Measurements from ENCODE around the gene TMEM52B. TPM values are rescaled to one million over a fixed set of nuclear protein-coding genes. Genes with fewer than 3 reads are reported as not detected.
A peak's percentile ranks its signal among the peaks of the same experiment; 100 is the strongest.

The TMEM52B gene
- total and polyA plus RNA-seq, 2 of the 13 experiments (the other 11 are each of a cell fraction or from before 2014, with no cell fraction given): not detected

DNA sequence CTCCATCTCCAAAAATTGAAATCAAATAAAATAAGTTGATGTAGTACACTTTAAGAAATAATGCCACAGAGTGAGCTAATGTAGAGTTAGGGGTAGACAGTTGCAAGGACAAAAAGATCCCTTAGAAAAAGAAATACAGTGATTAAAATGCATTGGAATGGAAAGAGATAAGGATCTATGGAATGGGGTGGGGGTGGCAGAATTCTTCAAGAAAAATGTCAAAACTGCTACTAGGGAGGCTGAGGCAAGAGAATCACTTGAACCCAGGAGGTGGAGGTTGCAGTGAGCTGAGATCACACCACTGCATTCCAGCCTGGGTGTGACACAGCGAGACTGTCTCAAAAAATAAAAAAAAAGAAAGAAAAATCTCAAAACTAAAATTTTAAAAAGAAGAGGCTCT lies 13.4 kb upstream of the TMEM52B start (continued):
- TF ChIP-seq KDM5B (CRISPR knock-in tag; IDR thresholded peaks at IDR 0.05; ENCODE audit: borderline replicate concordance): no peak
- no peak for TF ChIP-seq EP300 (IDR thresholded peaks at IDR 0.05; ENCODE audit: low read depth in 2 of 2, low read length in 2 of 2)
- no peak for TF ChIP-seq EP300 (CRISPR knock-in tag; IDR thresholded peaks at IDR 0.05; ENCODE audit: borderline replicate concordance)
- no peak for TF ChIP-seq ZNF382 (CRISPR knock-in tag; IDR thresholded peaks at IDR 0.05; ENCODE audit: borderline replicate concordance)

DNA sequence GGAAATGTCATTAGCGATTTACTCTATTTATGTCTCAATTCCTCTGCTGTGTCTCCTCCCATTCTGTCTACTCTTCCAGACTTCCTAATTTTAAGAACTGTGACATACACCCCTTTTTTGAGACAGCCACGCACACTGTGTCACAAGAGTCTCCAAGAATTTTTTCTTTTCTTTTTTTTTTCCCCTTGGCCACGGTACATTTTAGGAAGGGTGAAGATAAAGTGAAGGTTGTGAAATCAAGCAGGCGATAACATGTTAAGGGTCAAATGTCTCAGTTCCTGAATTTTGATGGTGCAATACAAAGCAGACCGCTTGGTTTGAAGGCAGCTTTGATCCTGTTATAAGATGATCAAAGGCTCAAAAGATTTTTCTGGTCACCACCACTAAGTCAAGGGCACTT lies 11.2 kb upstream of the TMEM52B start:
- DNase-seq (ENCODE audit: low spot score): peak; percentile 29
- ChIA-PET CTCF (ENCODE audit: low intra/inter-chr PET ratio, low total read pairs) (no interaction called here), POLR2A (no interaction called here)
- H3K36me3 ChIP-seq (replicated peaks in 1 of 2; ENCODE audit: control insufficient read depth in 1 of 2, insufficient read depth in 2 of 2, low read length in 2 of 2): no peaks in the 10 kb centered on the region
- H3K9me3 ChIP-seq (ENCODE audit: low read length): no peaks in the 10 kb centered on the region
- no peak overlapping the region for H3K27ac ChIP-seq (ENCODE audit: extremely low read length, insufficient read depth, low read length)
- WGBS (ENCODE audit: low lambda C conversion rate): 11% methylated on average over 5 of the region's 5 CpGs
- no TSS peak for BruUV-seq (replicated peaks)
- no peak overlapping the region for H3K4me3 ChIP-seq (replicated peaks in 1 of 3; ENCODE audit: insufficient read depth in 1 of 3, low read depth in 2 of 3, low read length in 3 of 3)
- no peak overlapping the region for H3K9ac ChIP-seq (ENCODE audit: insufficient read depth, low read depth, low read length)
- no peak overlapping the region for H3K4me2 ChIP-seq (ENCODE audit: low read depth, low read length)
- H4K20me1 ChIP-seq (ENCODE audit: insufficient read depth, low read length): no peaks in the 10 kb centered on the region
- intact Hi-C loops (cut with micrococcal nuclease; ENCODE audit: unreplicated experiment) (no loop called here), in situ Hi-C loops (cut with HindIII; ENCODE audit: extremely low pct_ligation_motif_present, low pct_unique_long_range_greater_than_20kb) (no loop called here)
- no peak for FAIRE-seq
- no peaks in the 10 kb centered on the region for H3K4me1 ChIP-seq (ENCODE audit: insufficient read depth, low read length)
- ATAC-seq: peak; percentile 35; the same call in 2 of the 3 replicates
- no peak overlapping the region for H2AFZ ChIP-seq (ENCODE audit: low read length)
- no peaks in the 10 kb centered on the region for H3K27me3 ChIP-seq (ENCODE audit: control insufficient read depth in 1 of 2, insufficient read depth in 2 of 2, low read length in 2 of 2)
- H3K79me2 ChIP-seq (ENCODE audit: insufficient read depth, low read length): no peaks in the 10 kb centered on the region
- peak in 1 of 2 experiments; percentile 30; a peak in 1 of 4 replicates for TF ChIP-seq EP300 (IDR thresholded peaks at IDR 0.05; ENCODE audit: low read depth in 2 of 2, low read length in 2 of 2)
- TF ChIP-seq EP300 (CRISPR knock-in tag; IDR thresholded peaks at IDR 0.05; ENCODE audit: borderline replicate concordance): no peak
- TF ChIP-seq TCF7 (IDR thresholded peaks at IDR 0.05; ENCODE audit: low read depth): peak; percentile 78
- TF ChIP-seq ELF1 (CRISPR knock-in tag; IDR thresholded peaks at IDR 0.05): no peak
- peak; percentile 84 for TF ChIP-seq CEBPB (IDR thresholded peaks at IDR 0.05; ENCODE audit: borderline replicate concordance, low read depth, low read length)
- TF ChIP-seq KDM3A (CRISPR knock-in tag; IDR thresholded peaks at IDR 0.05; ENCODE audit: low read depth): no peak
- no peak for TF ChIP-seq ZNF737 (CRISPR knock-in tag; IDR thresholded peaks at IDR 0.05; ENCODE audit: borderline replicate concordance)
- TF ChIP-seq IKZF1 (IDR thresholded peaks at IDR 0.05): no peak
- peak; percentile 79; the same call in 1 of the 2 replicates for TF ChIP-seq HMG20A (CRISPR knock-in tag; IDR thresholded peaks at IDR 0.05; ENCODE audit: borderline replicate concordance)
- TF ChIP-seq NR2F6 (IDR thresholded peaks at IDR 0.05): peak; percentile 24; the same call in 1 of the 2 replicates
- TF ChIP-seq NR2F6 (CRISPR knock-in tag; IDR thresholded peaks at IDR 0.05): 0 out of 2 replicates have a peak, but pooled peaks have one; percentile 20
- TF ChIP-seq ZMYM3 (CRISPR knock-in tag; IDR thresholded peaks at IDR 0.05): no peak
- TF ChIP-seq ZBTB21 (CRISPR knock-in tag; IDR thresholded peaks at IDR 0.05): no peak
- no peak for TF ChIP-seq PHF8 (CRISPR knock-in tag; IDR thresholded peaks at IDR 0.05)
- no peak for TF ChIP-seq IRF9 (CRISPR knock-in tag; IDR thresholded peaks at IDR 0.05; ENCODE audit: borderline replicate concordance)
- no peak for TF ChIP-seq CBX1 (IDR thresholded peaks at IDR 0.05; ENCODE audit: low read depth)
- no peak for TF ChIP-seq MYC (CRISPR knock-in tag; IDR thresholded peaks at IDR 0.05; ENCODE audit: borderline replicate concordance)
- no peak for TF ChIP-seq SYNCRIP (IDR thresholded peaks at IDR 0.05; ENCODE audit: insufficient read depth, low read depth, low read length)
- TF ChIP-seq PRDM10 (CRISPR knock-in tag; IDR thresholded peaks at IDR 0.05; ENCODE audit: low read depth): no peak
- TF ChIP-seq RARA (CRISPR knock-in tag; IDR thresholded peaks at IDR 0.05): 0 out of 2 replicates have a peak, but pooled peaks have one; percentile 9
- peak; percentile 69 for TF ChIP-seq NR2F2 (IDR thresholded peaks at IDR 0.05; ENCODE audit: borderline replicate concordance, low read depth)

Measured in HepG2 (cell line).